ENCODE data around the gene TBATA. TPM values are rescaled to one million over a fixed set of nuclear protein-coding genes. Genes with fewer than 3 reads are reported as not detected.

Gene TBATA
- total and polyA plus RNA-seq, 11 donors = not detected

DNA sequence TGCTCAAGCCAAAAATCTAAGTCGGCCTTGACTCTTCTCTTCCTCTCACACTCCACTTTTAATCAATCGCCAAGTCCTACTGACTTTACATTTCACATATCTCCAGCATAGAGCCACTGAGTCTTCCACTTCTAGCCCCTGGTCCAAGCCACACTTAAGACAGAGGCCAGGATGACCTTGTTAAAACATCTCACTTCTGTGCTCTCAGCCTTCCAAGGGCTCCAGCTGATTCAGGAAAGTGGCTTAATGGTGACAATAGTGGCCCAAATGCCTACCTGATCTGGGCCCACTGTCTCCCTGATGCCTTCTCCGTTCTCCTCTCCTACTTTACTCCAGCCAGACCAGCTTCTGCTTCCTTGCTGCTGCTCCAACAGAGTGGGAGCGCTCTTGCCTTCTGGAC, 4.4 kb downstream of the TBATA start:
- no peak overlapping the region for H3K4me3 ChIP-seq
- DNase-seq (no peak), ATAC-seq (no peak)
- TF ChIP-seq POLR2A (IDR thresholded peaks at IDR 0.05) = no peak
- TF ChIP-seq, protein P1, sequence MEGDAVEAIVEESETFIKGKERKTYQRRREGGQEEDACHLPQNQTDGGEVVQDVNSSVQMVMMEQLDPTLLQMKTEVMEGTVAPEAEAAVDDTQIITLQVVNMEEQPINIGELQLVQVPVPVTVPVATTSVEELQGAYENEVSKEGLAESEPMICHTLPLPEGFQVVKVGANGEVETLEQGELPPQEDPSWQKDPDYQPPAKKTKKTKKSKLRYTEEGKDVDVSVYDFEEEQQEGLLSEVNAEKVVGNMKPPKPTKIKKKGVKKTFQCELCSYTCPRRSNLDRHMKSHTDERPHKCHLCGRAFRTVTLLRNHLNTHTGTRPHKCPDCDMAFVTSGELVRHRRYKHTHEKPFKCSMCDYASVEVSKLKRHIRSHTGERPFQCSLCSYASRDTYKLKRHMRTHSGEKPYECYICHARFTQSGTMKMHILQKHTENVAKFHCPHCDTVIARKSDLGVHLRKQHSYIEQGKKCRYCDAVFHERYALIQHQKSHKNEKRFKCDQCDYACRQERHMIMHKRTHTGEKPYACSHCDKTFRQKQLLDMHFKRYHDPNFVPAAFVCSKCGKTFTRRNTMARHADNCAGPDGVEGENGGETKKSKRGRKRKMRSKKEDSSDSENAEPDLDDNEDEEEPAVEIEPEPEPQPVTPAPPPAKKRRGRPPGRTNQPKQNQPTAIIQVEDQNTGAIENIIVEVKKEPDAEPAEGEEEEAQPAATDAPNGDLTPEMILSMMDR (IDR thresholded peaks at IDR 0.05) = no peak
- H3K4me1 ChIP-seq = peaks cover 0 to 35% (median 1%) of the 10 kb centered on the region in 12 donors
- no peaks in the 10 kb centered on the region for H3K36me3 ChIP-seq
- intact Hi-C loops (cut with DNase I) = no loop called here
- no peak overlapping the region for H3K27ac ChIP-seq
- H3K9me3 ChIP-seq = no peaks in the 10 kb centered on the region
- 94 to 100% (median 96%) methylated on average over 4 of the region's 4 CpGs for WGBS, 4 donors
- H3K27me3 ChIP-seq = peaks cover 0 to 6% (median 0%) of the 10 kb centered on the region in 9 donors

DNA sequence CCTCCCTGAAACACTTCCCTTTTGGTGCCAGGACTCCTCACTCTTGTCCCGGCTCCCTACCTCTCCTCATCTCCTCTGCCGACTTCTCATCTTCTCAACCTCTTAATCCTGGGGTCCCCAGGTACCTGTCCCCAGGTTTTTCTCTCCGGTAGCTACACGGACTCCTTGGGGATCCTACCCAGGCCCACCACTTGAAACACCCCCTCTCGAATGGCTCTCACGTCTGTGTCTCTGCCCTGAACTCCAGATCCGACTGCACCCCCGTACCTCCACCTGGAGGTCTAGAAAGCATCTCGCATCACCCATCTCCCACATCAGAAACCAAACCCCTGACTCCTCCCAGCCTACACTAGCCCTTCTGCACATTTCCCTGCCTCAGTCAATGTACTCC, 4.8 kb downstream of the TBATA start:
- no peak overlapping the region for H3K27ac ChIP-seq
- H3K36me3 ChIP-seq = no peaks in the 10 kb centered on the region
- H3K27me3 ChIP-seq = peaks cover 0 to 6% (median 0%) of the 10 kb centered on the region in 9 donors
- WGBS, 4 donors = 94 to 96% (median 95%) methylated on average over 9 of the region's 9 CpGs
- intact Hi-C loops (cut with DNase I) = no loop called here
- no peaks in the 10 kb centered on the region for H3K9me3 ChIP-seq
- no peak for ATAC-seq
- no peak for DNase-seq
- no peak overlapping the region for H3K4me3 ChIP-seq
- TF ChIP-seq POLR2A (IDR thresholded peaks at IDR 0.05) = no peak
- TF ChIP-seq, protein P1 (IDR thresholded peaks at IDR 0.05) = no peak
- peaks cover 0 to 35% (median 1%) of the 10 kb centered on the region in 12 donors for H3K4me1 ChIP-seq

DNA sequence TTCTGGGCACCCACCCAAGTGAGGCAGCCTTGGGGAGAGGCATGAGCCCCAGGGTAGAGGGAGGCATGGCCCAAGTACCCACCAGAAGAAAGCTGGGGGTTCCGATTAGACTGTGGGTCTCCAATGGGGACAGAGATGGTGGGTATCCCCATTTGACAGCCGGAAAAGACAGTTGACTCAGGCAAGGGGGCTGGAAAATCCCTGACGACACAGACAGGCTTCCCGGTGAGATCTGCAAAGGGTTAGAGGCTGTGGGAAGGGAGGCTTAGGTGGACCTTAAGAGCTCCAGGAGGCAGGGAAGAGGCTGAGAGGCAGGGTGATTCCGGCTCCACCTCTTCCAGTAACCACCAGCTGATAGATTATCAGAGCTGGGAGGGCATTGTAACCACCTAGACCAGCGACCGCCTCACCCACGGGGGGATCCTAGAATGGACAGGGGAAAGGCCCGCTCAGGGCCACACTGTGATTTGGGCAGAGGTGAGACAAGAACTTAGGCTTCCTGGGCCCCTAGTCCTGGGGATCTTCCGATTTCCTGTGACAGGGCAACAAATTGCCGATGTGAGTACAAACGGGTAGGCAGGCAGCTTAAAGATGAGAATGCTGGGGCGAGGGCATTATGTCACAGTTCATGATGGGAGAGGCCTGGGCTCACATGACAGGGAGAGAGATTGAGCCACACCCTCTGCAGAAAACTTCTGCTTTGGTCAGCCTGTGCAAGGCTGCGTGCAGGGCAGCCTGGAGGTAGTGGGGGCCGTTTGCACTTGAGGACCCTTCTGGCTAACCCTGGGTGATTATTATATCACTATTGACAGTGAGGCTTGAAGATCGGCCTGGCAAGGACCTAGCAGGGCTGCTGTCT, 5.4 kb downstream of the TBATA start:
- no peak for DNase-seq
- Histone ChIP-seq H3K36me3 (no peaks in the 10 kb centered on the region), H3K4me1 (peaks cover 0 to 35% (median 1%) of the 10 kb centered on the region in 12 donors), H3K4me3 (no peak overlapping the region), H3K27me3 (peaks cover 0 to 5% (median 0%) of the 10 kb centered on the region in 9 donors), H3K9me3 (no peaks in the 10 kb centered on the region), H3K27ac (no peak overlapping the region)
- peak; percentile 19 to 59 (median 30) for ATAC-seq
- TF ChIP-seq, protein P1 (IDR thresholded peaks at IDR 0.05) = no peak
- no peak for TF ChIP-seq POLR2A (IDR thresholded peaks at IDR 0.05)
- WGBS, 4 donors = 82 to 89% (median 84%) methylated on average over 12 to 16 of the region's 16 CpGs
- intact Hi-C loops (cut with DNase I) = no loop called here

DNA sequence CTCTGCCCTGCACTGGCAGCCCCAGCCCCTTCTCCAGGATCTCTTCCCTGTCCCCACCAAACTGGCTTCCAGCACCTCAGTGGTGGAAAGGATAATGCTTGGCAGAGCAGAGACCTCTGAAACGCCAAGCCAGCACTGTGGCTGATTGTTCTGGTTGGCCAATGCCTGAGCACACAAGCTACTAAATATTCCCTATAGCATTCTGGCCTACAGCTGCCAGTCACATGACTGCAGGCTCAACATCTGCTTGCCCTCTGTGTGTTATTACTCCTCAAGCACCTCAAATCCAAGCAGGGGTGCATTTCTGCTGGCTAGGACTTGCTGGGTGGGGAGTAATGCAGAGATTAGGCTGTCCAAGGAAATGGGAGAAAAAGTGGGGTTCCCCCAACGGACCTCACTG, 6.1 kb downstream of the TBATA start:
- H3K36me3 ChIP-seq = no peaks in the 10 kb centered on the region
- H3K27me3 ChIP-seq = peaks cover 0 to 3% (median 0%) of the 10 kb centered on the region in 9 donors
- intact Hi-C loops (cut with DNase I) = no loop called here
- no peaks in the 10 kb centered on the region for H3K9me3 ChIP-seq
- no peak overlapping the region for H3K27ac ChIP-seq
- ATAC-seq (peak in 1 of 4 donors; percentile 27), DNase-seq (peak in 1 of 5 donors; percentile 44)
- no peak for TF ChIP-seq POLR2A (IDR thresholded peaks at IDR 0.05)
- TF ChIP-seq, protein P1 (IDR thresholded peaks at IDR 0.05) = no peak
- H3K4me1 ChIP-seq = peaks cover 0 to 31% (median 1%) of the 10 kb centered on the region in 12 donors
- no peak overlapping the region for H3K4me3 ChIP-seq
- WGBS, 4 donors = 55 to 76% (median 66%) methylated on average over 2 of the region's 2 CpGs

All from heart left ventricle (tissue), 16 donors.